Diencephalon (tissue), 1 donor: Measurements from ENCODE around the gene CD74. TPM values are rescaled to one million over a fixed set of nuclear protein-coding genes. Genes with fewer than 3 reads are reported as not detected.

Experiments used
- total RNA-seq: library from RNA; depleted of rRNA; stranded (reverse); fragments of >200 nt; gene quantifications from one replicate; pipeline ENCODE4 v1.2.3, GENCODE V29; 2014

The CD74 gene
- total RNA-seq, result 18.7 TPM

DNA sequence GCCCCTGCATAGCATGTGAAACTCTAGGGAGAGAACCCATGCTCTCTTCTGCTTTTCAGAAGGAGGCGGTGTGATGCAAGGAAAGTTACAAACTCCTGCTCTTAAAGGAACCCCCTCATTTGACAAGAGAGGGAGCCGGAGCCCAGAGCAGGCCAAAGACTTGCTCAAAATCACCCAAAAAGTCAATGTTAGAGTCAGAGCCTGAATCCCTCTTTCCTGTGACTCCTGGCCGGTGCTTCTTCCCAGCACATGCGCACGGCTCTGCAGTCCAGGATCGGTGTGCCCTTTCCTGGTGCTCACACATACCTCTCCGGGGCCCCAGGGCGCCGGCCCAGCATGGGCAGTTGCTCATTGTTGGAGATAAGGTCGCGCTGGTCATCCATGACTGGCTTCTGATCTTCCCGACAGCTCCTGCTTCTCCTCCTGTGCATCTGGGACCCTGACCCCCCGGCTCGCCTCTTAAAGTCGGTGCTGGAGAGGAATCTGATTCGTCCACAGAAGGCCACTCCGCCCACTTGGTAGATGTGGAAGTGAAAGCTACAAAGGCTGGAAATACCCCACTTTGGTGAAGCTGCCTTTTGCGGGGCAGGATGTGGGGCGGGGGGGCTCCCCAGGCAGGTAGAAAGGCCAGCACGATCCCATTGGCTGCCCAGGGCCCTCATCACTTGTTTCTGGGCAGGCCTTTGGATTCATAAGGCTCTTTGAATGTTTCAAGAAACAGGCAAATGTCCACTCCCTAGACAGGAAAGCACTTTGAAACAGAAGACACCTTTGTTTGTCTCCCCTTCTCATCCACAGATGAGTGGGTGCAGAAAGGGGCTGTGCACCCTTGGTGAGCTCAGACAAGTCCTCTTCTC lies at the start of gene CD74:
Gene CD74, minus strand, starts transcription at position 592 of the 857 bp plus-strand sequence. Its CDS starts 161 bp downstream, at position 431.

DNA sequence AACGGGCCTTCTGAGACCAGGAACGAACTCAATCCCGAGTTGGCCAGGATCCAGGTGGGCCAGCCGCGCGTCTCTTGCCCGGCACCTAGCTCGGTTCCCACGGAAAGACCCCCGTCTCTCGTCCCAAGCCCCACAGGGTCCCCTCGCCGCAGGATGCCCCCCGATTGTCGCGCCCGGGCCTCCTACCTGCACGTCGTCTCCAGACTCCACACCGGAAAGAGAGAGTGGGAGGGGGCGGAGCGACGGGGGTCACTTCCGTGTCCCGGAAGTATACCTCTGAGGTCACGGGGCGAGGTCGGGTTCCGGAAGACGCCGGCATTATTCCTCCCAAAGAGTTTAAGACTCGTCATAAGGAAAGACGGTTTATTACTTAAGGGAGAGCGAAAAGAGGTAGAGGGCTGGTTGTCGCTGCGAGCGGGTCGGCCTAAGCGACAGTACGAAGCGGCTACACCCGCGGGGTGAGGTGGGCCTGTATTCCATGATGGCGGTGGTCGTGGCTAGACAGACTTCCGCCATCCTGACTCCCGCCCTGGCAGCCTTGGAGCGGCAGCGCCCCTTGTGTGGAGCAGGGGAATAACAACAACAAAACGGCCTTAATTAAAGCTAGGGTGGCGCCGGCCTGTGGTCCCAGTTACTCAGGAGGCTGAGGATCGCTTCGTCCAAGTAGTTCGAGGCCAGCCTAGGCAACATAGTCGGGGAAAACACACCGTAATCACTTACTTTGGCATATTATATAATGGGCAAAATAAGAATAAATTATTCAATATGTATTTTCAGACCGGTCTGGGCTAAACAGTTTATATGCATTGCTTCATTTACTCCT lies 37.0 kb upstream of the CD74 start, which contains the start of gene RPS14:
Gene RPS14, minus strand, starts transcription at position 223 of the 823 bp plus-strand sequence. CDS start 2,006 bp downstream, outside the sequence.

DNA sequence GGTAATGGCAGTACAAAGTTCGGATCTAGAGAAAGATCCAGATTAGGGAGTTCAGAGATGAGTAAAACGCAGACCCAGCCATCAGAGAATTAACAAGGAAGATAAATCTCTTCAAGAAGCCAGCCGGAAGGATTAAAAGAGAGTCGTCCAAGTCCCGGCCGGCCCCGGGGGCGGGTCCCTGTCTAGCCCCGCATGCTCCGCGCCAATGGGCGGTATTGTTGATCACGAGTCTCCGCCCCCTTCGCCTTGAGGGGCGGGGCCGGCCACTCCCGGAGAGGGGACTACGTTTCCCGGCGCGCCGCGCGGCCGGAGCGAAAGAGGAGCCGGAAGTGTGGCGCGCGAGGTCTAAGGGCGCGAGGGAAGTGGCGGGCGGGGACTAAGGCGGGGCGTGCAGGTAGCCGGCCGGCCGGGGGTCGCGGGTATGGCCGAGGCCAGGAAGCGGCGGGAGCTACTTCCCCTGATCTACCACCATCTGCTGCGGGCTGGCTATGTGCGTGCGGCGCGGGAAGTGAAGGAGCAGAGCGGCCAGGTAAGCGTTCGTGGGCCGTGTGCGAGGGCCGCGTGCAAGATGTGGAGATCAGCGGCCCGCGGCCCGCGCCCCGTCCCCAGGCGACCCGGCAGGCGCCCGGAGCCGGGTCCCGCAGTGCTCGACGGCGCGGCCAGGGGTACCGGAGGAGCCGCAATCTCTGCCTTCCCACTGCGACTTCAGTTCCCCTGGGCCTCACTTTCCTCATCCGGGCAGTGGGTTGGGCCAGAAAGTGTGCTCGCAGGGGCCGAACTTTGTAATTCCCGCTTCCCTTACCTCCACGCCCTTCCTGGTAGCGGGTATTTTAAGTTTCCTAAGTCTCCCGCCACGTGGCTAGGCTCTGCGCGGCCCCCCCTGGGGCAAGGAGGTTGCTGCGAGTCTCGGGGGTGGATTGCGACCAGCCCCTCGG lies 55.1 kb downstream of the CD74 start, which contains the start of gene TCOF1:
Gene TCOF1, plus strand, starts transcription at position 372 of the 935 bp plus-strand sequence. Its CDS starts 50 bp downstream, at position 422.

Other genes with a start within 250 kb of the CD74 start
- not detected for gene CDX1, start 246.1 kb downstream of the CD74 start, total RNA-seq
- gene SLC6A7, start 222.8 kb downstream of the CD74 start, total RNA-seq, result 20.5 TPM
- gene CAMK2A, start 123.1 kb downstream of the CD74 start, total RNA-seq, result 59.7 TPM
- 0.46 TPM for gene ARSI, start 110.0 kb downstream of the CD74 start, total RNA-seq
- gene TCOF1, start 55.2 kb downstream of the CD74 start, total RNA-seq, result 12.7 TPM
- gene RPS14, start 36.8 kb upstream of the CD74 start, total RNA-seq, result 1,944 TPM
- 38.1 TPM for gene NDST1, start 95.2 kb upstream of the CD74 start, total RNA-seq
- gene SYNPO, start 227.8 kb upstream of the CD74 start, total RNA-seq, result 6.0 TPM
- gene MYOZ3, start 248.3 kb upstream of the CD74 start, total RNA-seq, result 6.7 TPM